ENCODE measurements around the gene ALPL. TPM values are rescaled to one million over a fixed set of nuclear protein-coding genes. Genes with fewer than 3 reads are reported as not detected.

ALPL gene
- polyA plus RNA-seq, 2 of the 4 experiments (the other 2 are of a cell fraction), result 0.06 to 0.31 TPM

- peak; percentile 35 for TF ChIP-seq ZFP36 (IDR thresholded peaks at IDR 0.05; ENCODE audit: borderline replicate concordance, partially characterized antibody)
- no peak for TF ChIP-seq ZNF302 (CRISPR knock-in tag; IDR thresholded peaks at IDR 0.05)
- no peak for ATAC-seq
- 88% methylated on average over 2 of the region's 2 CpGs for WGBS (ENCODE audit: missing lambda C conversion rate)
- ChIA-PET POLR2A (no interaction called here), CTCF (interaction anchor here (1.1 to 4.7 kb wide), 8 partner anchors 10 to 227 kb away, joined by 3 to 60 read pairs (median 8); partner anchors contain the start of gene ALPL)
- Histone ChIP-seq H3K27ac (no peak overlapping the region), H3K9me3 (no peaks in the 10 kb centered on the region), H3K4me3 (no peak overlapping the region), H3K4me1 (0 out of 3 replicates have a peak, but pooled peaks cover 5% of the 10 kb centered on the region), H3K4me2 (no peak overlapping the region)
- FAIRE-seq, result no peak
- DNase-seq (ENCODE audit: low read depth in 1 of 2, low spot score in 1 of 2), result no peak
Measured at GRCh38 chr1:21596628-21597027, 87.4 kb downstream of the ALPL start.

- Histone ChIP-seq H3K4me3 (no peak overlapping the region), H3K27ac (no peak overlapping the region), H3K4me1 (0 out of 3 replicates have a peak, but pooled peaks cover 5% of the 10 kb centered on the region), H3K4me2 (no peak overlapping the region), H3K9me3 (no peaks in the 10 kb centered on the region)
- TF ChIP-seq RFX5 (IDR thresholded peaks at IDR 0.05) (no peak), NFE2L2 (conservative IDR thresholded peaks at IDR 0.05; ENCODE audit: low read length) (no peak)
- ATAC-seq (no peak), FAIRE-seq (no peak), DNase-seq (ENCODE audit: low read depth in 1 of 2, low spot score in 1 of 2) (no peak)
- 91% methylated on average over 5 of the region's 19 CpGs for WGBS (ENCODE audit: missing lambda C conversion rate)
- POLR2A ChIA-PET, result no interaction called here
- CTCF ChIA-PET, result interaction anchor here (1.0 to 4.7 kb wide), 4 partner anchors 8 to 228 kb away, joined by 3 to 24 read pairs (median 8); no protein-coding TSS in a partner anchor
Measured at GRCh38 chr1:21597753-21598152, 88.5 kb downstream of the ALPL start.

GRCh38 chr1:21598417-21598816 is 89.2 kb downstream of the ALPL start:
- ChIA-PET POLR2A (no interaction called here), CTCF (interaction anchor here (1.0 to 4.7 kb wide), 2 partner anchors 12 to 229 kb away, joined by 3 to 24 read pairs; no protein-coding TSS in a partner anchor)
- no peak overlapping the region for H3K4me3 ChIP-seq
- H3K4me2 ChIP-seq, result no peak overlapping the region
- no peak for FAIRE-seq
- no peak for TF ChIP-seq CBX2 (IDR thresholded peaks at IDR 0.05; ENCODE audit: borderline replicate concordance, low read depth)
- no peak for TF ChIP-seq POLR2A (IDR thresholded peaks at IDR 0.05; ENCODE audit: low read length)
- TF ChIP-seq BHLHE40 (IDR thresholded peaks at IDR 0.05; ENCODE audit: low read depth, low read length), result no peak
- TF ChIP-seq E2F6 (IDR thresholded peaks at IDR 0.05; ENCODE audit: borderline replicate concordance, low read depth), result no peak
- no peak for TF ChIP-seq POLR2AphosphoS2 (conservative IDR thresholded peaks at IDR 0.05; ENCODE audit: low read length)
- TF ChIP-seq RNF2 (IDR thresholded peaks at IDR 0.05; ENCODE audit: borderline replicate concordance, low read depth), result no peak
- TF ChIP-seq, protein P1, sequence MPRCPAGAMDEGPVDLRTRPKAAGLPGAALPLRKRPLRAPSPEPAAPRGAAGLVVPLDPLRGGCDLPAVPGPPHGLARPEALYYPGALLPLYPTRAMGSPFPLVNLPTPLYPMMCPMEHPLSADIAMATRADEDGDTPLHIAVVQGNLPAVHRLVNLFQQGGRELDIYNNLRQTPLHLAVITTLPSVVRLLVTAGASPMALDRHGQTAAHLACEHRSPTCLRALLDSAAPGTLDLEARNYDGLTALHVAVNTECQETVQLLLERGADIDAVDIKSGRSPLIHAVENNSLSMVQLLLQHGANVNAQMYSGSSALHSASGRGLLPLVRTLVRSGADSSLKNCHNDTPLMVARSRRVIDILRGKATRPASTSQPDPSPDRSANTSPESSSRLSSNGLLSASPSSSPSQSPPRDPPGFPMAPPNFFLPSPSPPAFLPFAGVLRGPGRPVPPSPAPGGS (IDR thresholded peaks at IDR 0.05), result no peak
- TF ChIP-seq CHD2 (IDR thresholded peaks at IDR 0.05; ENCODE audit: low read length, partially characterized antibody), result no peak
- TF ChIP-seq RCOR1 (IDR thresholded peaks at IDR 0.05; ENCODE audit: low read depth, low read length), result no peak
- TF ChIP-seq EHMT2 (IDR thresholded peaks at IDR 0.05; ENCODE audit: low read depth), result no peak
- no peak for TF ChIP-seq REST (IDR thresholded peaks at IDR 0.05)
- TF ChIP-seq, protein P2, sequence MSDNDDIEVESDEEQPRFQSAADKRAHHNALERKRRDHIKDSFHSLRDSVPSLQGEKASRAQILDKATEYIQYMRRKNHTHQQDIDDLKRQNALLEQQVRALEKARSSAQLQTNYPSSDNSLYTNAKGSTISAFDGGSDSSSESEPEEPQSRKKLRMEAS (IDR thresholded peaks at IDR 0.05), result no peak
- no peak for TF ChIP-seq KDM1A (IDR thresholded peaks at IDR 0.05; ENCODE audit: low read depth)
- no peak for TF ChIP-seq MAFK (IDR thresholded peaks at IDR 0.05; ENCODE audit: partially characterized antibody)
- no peak for TF ChIP-seq HOXB13 (CRISPR knock-in tag; IDR thresholded peaks at IDR 0.05; ENCODE audit: low read depth)
- TF ChIP-seq HOXB5 (CRISPR knock-in tag; IDR thresholded peaks at IDR 0.05), result no peak
- 100% methylated on average over 2 of the region's 7 CpGs for whole genome bisulfite sequencing (ENCODE audit: missing lambda C conversion rate)
- no peak for DNase-seq (ENCODE audit: low read depth in 1 of 2, low spot score in 1 of 2)
- H3K27ac ChIP-seq, result no peak overlapping the region
- 0 out of 3 replicates have a peak, but pooled peaks cover 5% of the 10 kb centered on the region for H3K4me1 ChIP-seq
- no peak for ATAC-seq
- no peaks in the 10 kb centered on the region for H3K9me3 ChIP-seq

Data from A549 (cell line).